NB4 (cell line): ENCODE data around the gene MEN1.

ENCODE experiments used
- DNase-seq: peaks from one replicate; pipeline ENCODE4 v3.0.0; 2010; ENCODE audit warnings: low read depth
- H3K4me3 ChIP-seq: one replicate; pipeline ENCODE4 v1.5.1; 2011; ENCODE audit warnings: mild to moderate bottlenecking, low read depth, low read length, moderate library complexity
- CTCF ChIP-seq: IDR thresholded peaks from one replicate; pipeline ENCODE4 v1.5.1; 2012; ENCODE audit warnings: low read depth, low read length
- MAX ChIP-seq: IDR thresholded peaks from 2 replicates; pipeline ENCODE4 v1.6.1; 2011; ENCODE audit warnings: low read depth, low read length
- MYC ChIP-seq: IDR thresholded peaks from 2 replicates; pipeline ENCODE4 v1.6.1; 2011; ENCODE audit warnings: low read depth, low read length
- POLR2A ChIP-seq: IDR thresholded peaks from 2 replicates; pipeline ENCODE4 v1.6.1; 2011; ENCODE audit warnings: mild to moderate bottlenecking; ENCODE audit not compliant: insufficient read length; ENCODE audit errors: extremely low read depth

The MEN1 gene

GRCh38 chr11:64810271-64810890 lies at the start of gene MEN1:
TSS of gene MEN1 (minus strand) at chr11:64810551. CDS start at chr11:64810109, 442 bp downstream.
- peak within 1 kb of the TSS; percentile 81 for H3K4me3 ChIP-seq
- peak; percentile 98 for DNase-seq
- TF ChIP-seq CTCF (no peak), MAX (peak; percentile 73), POLR2A (peak; percentile 71), MYC (peak; percentile 76)

- peak; percentile 95 for DNase-seq
- TF ChIP-seq CTCF (no peak), MYC (peak; percentile 26; the same call in 1 of the 2 replicates), MAX (peak; percentile 53; the same call in 1 of the 2 replicates)
- peak overlapping the region; percentile 27 for H3K4me3 ChIP-seq
Observed at GRCh38 chr11:64859542-64860414, 49.4 kb upstream of the MEN1 start.

- peak; percentile 70 for DNase-seq
- TF ChIP-seq MYC (no peak), POLR2A (no peak), CTCF (no peak), MAX (no peak)
- no peak overlapping the region for H3K4me3 ChIP-seq
Observed at GRCh38 chr11:64858467-64859263, 48.3 kb upstream of the MEN1 start.

GRCh38 chr11:64857485-64857884 lies 47.1 kb upstream of the MEN1 start:
- H3K4me3 ChIP-seq, result no peak overlapping the region
- TF ChIP-seq CTCF, result no peak
- TF ChIP-seq MAX, result no peak
- no peak for TF ChIP-seq POLR2A
- TF ChIP-seq MYC, result no peak
- no peak for DNase-seq

- DNase-seq, result peak; percentile 99
- H3K4me3 ChIP-seq, result no peak overlapping the region
- peak; percentile 92 for TF ChIP-seq MAX
- peak; percentile 41 for TF ChIP-seq CTCF
- TF ChIP-seq POLR2A, result no peak
- TF ChIP-seq MYC, result peak; percentile 96
Observed at GRCh38 chr11:64856382-64857227, 46.3 kb upstream of the MEN1 start.
